ENCODE measurements around the gene AGBL3.

AGBL3 gene

GRCh38 chr7:134947831-134948230 is 38.5 kb upstream of the AGBL3 start:
- Histone ChIP-seq H3K79me2 (ENCODE audit: low read length) (no peaks in the 10 kb centered on the region), H4K20me1 (ENCODE audit: insufficient read depth, low read length) (no peaks in the 10 kb centered on the region), H3K36me3 (replicated peaks; ENCODE audit: insufficient read depth, low read length) (no peaks in the 10 kb centered on the region), H3K27me3 (replicated peaks; ENCODE audit: insufficient read depth, low read length) (no peaks in the 10 kb centered on the region), H3K9ac (ENCODE audit: low read length) (no peak overlapping the region), H2AFZ (ENCODE audit: low read length) (no peak overlapping the region), H3K4me2 (ENCODE audit: low read depth, low read length) (no peak overlapping the region), H3K9me2 (replicated peaks; ENCODE audit: insufficient read depth, low read length) (no peaks in the 10 kb centered on the region), H3K4me1 (ENCODE audit: low read length) (no peaks in the 10 kb centered on the region), H3F3A (ENCODE audit: insufficient read depth, low read length) (no peaks in the 10 kb centered on the region), H3K4me3 (ENCODE audit: low read length) (no peak overlapping the region), H3K9me3 (replicated peaks; ENCODE audit: insufficient read depth, low read length) (no peaks in the 10 kb centered on the region), H3K27ac (ENCODE audit: low read length) (no peak overlapping the region)
- TF ChIP-seq EZH2phosphoT487 (IDR thresholded peaks at IDR 0.05; ENCODE audit: low read length): no peak
- no peak for TF ChIP-seq CTCF (IDR thresholded peaks at IDR 0.05; ENCODE audit: low read length)
- no peak for TF ChIP-seq EZH2 (optimal IDR thresholded peaks at IDR 0.05; ENCODE audit: low read depth, low read length)
- DNase-seq: no peak

GRCh38 chr7:134948246-134948645 is 38.1 kb upstream of the AGBL3 start:
- no peaks in the 10 kb centered on the region for H3K36me3 ChIP-seq (replicated peaks; ENCODE audit: insufficient read depth, low read length)

DNA sequence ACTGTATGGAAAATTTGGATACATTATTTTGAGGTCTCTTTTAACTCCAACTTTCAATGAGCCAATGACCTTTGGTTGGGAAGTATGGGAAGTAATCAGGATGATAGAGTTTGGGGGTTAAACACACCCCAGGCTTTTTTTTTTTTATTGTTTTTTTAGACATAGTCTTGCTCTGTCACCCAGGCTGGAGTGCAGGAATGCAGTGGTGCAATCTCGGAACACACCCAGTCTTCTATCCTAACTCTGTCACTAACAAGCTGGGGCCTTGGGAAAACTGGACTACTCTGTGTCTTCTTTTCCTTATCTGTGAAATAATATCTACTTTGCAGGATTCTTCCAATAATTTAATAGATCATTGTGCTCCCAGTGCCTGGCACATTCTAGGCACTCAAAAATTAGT is 37.6 kb upstream of the AGBL3 start:
- Histone ChIP-seq H3K4me3 (ENCODE audit: low read length) (no peak overlapping the region), H2AFZ (ENCODE audit: low read length) (no peak overlapping the region), H3K9me3 (replicated peaks; ENCODE audit: insufficient read depth, low read length) (no peaks in the 10 kb centered on the region), H3K4me1 (ENCODE audit: low read length) (peaks cover 1% of the 10 kb centered on the region), H3K36me3 (replicated peaks; ENCODE audit: insufficient read depth, low read length) (no peaks in the 10 kb centered on the region), H3K9me2 (replicated peaks; ENCODE audit: insufficient read depth, low read length) (no peaks in the 10 kb centered on the region), H3K79me2 (ENCODE audit: low read length) (no peaks in the 10 kb centered on the region), H3K27ac (ENCODE audit: low read length) (no peak overlapping the region), H3K27me3 (replicated peaks; ENCODE audit: insufficient read depth, low read length) (no peaks in the 10 kb centered on the region), H4K20me1 (ENCODE audit: insufficient read depth, low read length) (no peaks in the 10 kb centered on the region), H3K4me2 (ENCODE audit: low read depth, low read length) (no peak overlapping the region), H3K9ac (ENCODE audit: low read length) (no peak overlapping the region), H3F3A (ENCODE audit: insufficient read depth, low read length) (no peaks in the 10 kb centered on the region)
- DNase-seq: no peak
- TF ChIP-seq CTCF (IDR thresholded peaks at IDR 0.05; ENCODE audit: low read length): no peak
- TF ChIP-seq EZH2phosphoT487 (IDR thresholded peaks at IDR 0.05; ENCODE audit: low read length): no peak
- no peak for TF ChIP-seq EZH2 (optimal IDR thresholded peaks at IDR 0.05; ENCODE audit: low read depth, low read length)

More at GRCh38 chr7:134948246-134948645, 38.1 kb upstream of the AGBL3 start:
- TF ChIP-seq CTCF (IDR thresholded peaks at IDR 0.05; ENCODE audit: low read length): no peak
- TF ChIP-seq EZH2phosphoT487 (IDR thresholded peaks at IDR 0.05; ENCODE audit: low read length): no peak
- TF ChIP-seq EZH2 (optimal IDR thresholded peaks at IDR 0.05; ENCODE audit: low read depth, low read length): no peak
- Histone ChIP-seq H3K4me2 (ENCODE audit: low read depth, low read length) (no peak overlapping the region), H3K27ac (ENCODE audit: low read length) (no peak overlapping the region), H3K27me3 (replicated peaks; ENCODE audit: insufficient read depth, low read length) (no peaks in the 10 kb centered on the region), H4K20me1 (ENCODE audit: insufficient read depth, low read length) (no peaks in the 10 kb centered on the region), H2AFZ (ENCODE audit: low read length) (no peak overlapping the region), H3K9me3 (replicated peaks; ENCODE audit: insufficient read depth, low read length) (no peaks in the 10 kb centered on the region), H3K9me2 (replicated peaks; ENCODE audit: insufficient read depth, low read length) (no peaks in the 10 kb centered on the region), H3K79me2 (ENCODE audit: low read length) (no peaks in the 10 kb centered on the region), H3K4me1 (ENCODE audit: low read length) (no peaks in the 10 kb centered on the region), H3F3A (ENCODE audit: insufficient read depth, low read length) (no peaks in the 10 kb centered on the region), H3K9ac (ENCODE audit: low read length) (no peak overlapping the region), H3K4me3 (ENCODE audit: low read length) (no peak overlapping the region)
- no peak for DNase-seq

Data from MM.1S (cell line).